Esophagus muscularis mucosa (tissue), 4 donors: Measurements from ENCODE around the gene MSI2. TPM values are rescaled to one million over a fixed set of nuclear protein-coding genes. Genes with fewer than 3 reads are reported as not detected.

Experiments
- DNase-seq: peaks from one replicate; pipeline ENCODE4 v3.0.0-alpha.2; 2017; ENCODE audit errors: extremely low spot score
- H3K27ac ChIP-seq, 4 donors: fragments of 200-600 bp; sonication (generic); replicated peaks in 1 of 4; 1 replicate in 3 of 4; 2 replicates in 1 of 4; pipeline ENCODE4 v1.5.1; 2016 to 2019; ENCODE audit warnings: mild to moderate bottlenecking in 1 of 4
- H3K27me3 ChIP-seq, 4 donors: fragments of 200-600 bp; sonication (generic); one replicate each; pipeline versions ENCODE4 v1.5.1 to v1.6.0; 2016 to 2019
- H3K36me3 ChIP-seq, 4 donors: fragments of 200-600 bp; sonication (generic); one replicate each; pipeline ENCODE4 v1.5.1; 2016 to 2019
- H3K4me1 ChIP-seq, 4 donors: fragments of 200-600 bp; sonication (generic); one replicate each; pipeline ENCODE4 v1.5.1; 2016 to 2019
- H3K4me3 ChIP-seq, 4 donors: fragments of 200-600 bp; sonication (generic); 1 replicate in 2 of 4; 2 replicates in 2 of 4; pipeline ENCODE4 v1.5.1; 2016 to 2019; ENCODE audit warnings: mild to moderate bottlenecking in 4 of 4, moderate library complexity in 1 of 4
- H3K9me3 ChIP-seq, 4 donors: fragments of 200-600 bp; sonication (generic); 1 replicate in 3 of 4; 2 replicates in 1 of 4; pipeline ENCODE4 v1.5.1; 2016 to 2019
- CTCF ChIP-seq, 3 experiments: fragments of 200-600 bp in 2 of 3; fragments of 450-650 bp in 1 of 3; sonication (generic) in 2 of 3; IDR thresholded peaks; one replicate each; pipeline ENCODE4 v1.5.1; 2017 to 2019; ENCODE audit warnings: antibody characterized with exemption in 3 of 3, mild to moderate bottlenecking in 2 of 3, moderate library complexity in 1 of 3
- EP300 ChIP-seq: sonication (generic); formaldehyde crosslinking; IDR thresholded peaks from one replicate; pipeline ENCODE4 v1.6.1; 2017; ENCODE audit warnings: antibody characterized with exemption
- POLR2A ChIP-seq: fragments of 450-650 bp; IDR thresholded peaks from one replicate; pipeline ENCODE4 v1.6.1; 2017; ENCODE audit warnings: antibody characterized with exemption, moderate library complexity, mild to moderate bottlenecking, low read depth
- POLR2AphosphoS5 ChIP-seq, 2 donors: sonication (generic); formaldehyde crosslinking; IDR thresholded peaks; one replicate each; pipeline ENCODE4 v1.6.1; 2017; ENCODE audit warnings: antibody characterized with exemption in 2 of 2
- WGBS: methylation state at CpG from one replicate; pipeline ENCODE4 v1.1.5; 2018; 5-methylcytosine and 5-hydroxymethylcytosine counted together
- intact Hi-C: fragments of 100-400 bp; cut with DNase I; formaldehyde crosslinking; loops from one replicate; pipeline ENCODE4 v1.15.1; 2023
- total RNA-seq, 4 donors: library from RNA; depleted of rRNA; stranded (reverse); fragments of >200 nt; gene quantifications; one replicate each; pipeline versions ENCODE4 v1.1.0 to v1.2.1, GENCODE V29; 2016

Gene MSI2
- total RNA-seq, 4 donors from 2014 or later, result 28.8 to 39.0 (median 29.6) TPM

DNA sequence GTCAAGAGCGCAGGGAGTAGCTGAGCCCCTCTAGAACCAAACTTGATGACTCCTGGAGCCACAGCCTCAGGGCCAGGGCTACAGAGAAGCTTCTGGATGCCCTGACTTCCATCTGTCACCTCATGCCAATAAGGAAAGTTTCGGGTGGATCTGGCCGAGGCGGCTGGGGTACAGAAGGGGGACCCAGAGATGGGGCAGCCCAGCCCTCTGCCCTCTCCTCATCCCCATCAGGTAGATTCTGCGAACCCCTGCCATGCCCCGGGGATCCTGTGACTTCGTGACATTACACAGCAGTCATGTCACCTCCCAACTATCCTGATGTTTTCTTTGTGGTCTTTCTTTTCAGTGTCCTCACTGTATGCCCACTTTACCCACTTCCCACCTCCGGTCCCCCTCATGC, 374.4 kb downstream of the MSI2 start:
- Histone ChIP-seq H3K4me3 (no peak overlapping the region), H3K36me3 (peaks cover 0 to 45% (median 29%) of the 10 kb centered on the region in 4 donors), H3K4me1 (peaks cover 0 to 10% (median 0%) of the 10 kb centered on the region in 4 donors), H3K27me3 (no peaks in the 10 kb centered on the region), H3K9me3 (no peaks in the 10 kb centered on the region), H3K27ac (no peak overlapping the region)
- no peak for DNase-seq
- intact Hi-C loops, result no loop called here
- TF ChIP-seq POLR2A (no peak), EP300 (no peak), CTCF (IDR thresholded peaks at IDR 0.05) (no peak), POLR2AphosphoS5 (IDR thresholded peaks at IDR 0.05) (no peak)
- WGBS, result 95% methylated on average over 7 of the region's 8 CpGs

- TF ChIP-seq CTCF (IDR thresholded peaks at IDR 0.05) (no peak), EP300 (no peak), POLR2AphosphoS5 (IDR thresholded peaks at IDR 0.05) (no peak)
- WGBS, result 89% methylated on average over 6 of the region's 6 CpGs
- no peaks in the 10 kb centered on the region for H3K27me3 ChIP-seq
- DNase-seq, result no peak
- no peak overlapping the region for H3K4me3 ChIP-seq
- intact Hi-C loops, result no loop called here
- H3K36me3 ChIP-seq, result peaks cover 0 to 45% (median 29%) of the 10 kb centered on the region in 4 donors
- no peak overlapping the region for H3K27ac ChIP-seq
- no peaks in the 10 kb centered on the region for H3K9me3 ChIP-seq
- no peaks in the 10 kb centered on the region for H3K4me1 ChIP-seq
Observed at GRCh38 chr17:57631871-57632270, 375.5 kb downstream of the MSI2 start.

- Histone ChIP-seq H3K27ac (no peak overlapping the region), H3K4me1 (no peaks in the 10 kb centered on the region), H3K9me3 (no peaks in the 10 kb centered on the region), H3K36me3 (peaks cover 0 to 43% (median 28%) of the 10 kb centered on the region in 4 donors), H3K4me3 (no peak overlapping the region), H3K27me3 (no peaks in the 10 kb centered on the region)
- no peak for DNase-seq
- WGBS, result 87% methylated on average over 5 of the region's 5 CpGs
- intact Hi-C loops, result no loop called here
- TF ChIP-seq EP300 (no peak), CTCF (IDR thresholded peaks at IDR 0.05) (no peak), POLR2AphosphoS5 (IDR thresholded peaks at IDR 0.05) (no peak), POLR2A (no peak)
Observed at GRCh38 chr17:57632294-57632693, 376.0 kb downstream of the MSI2 start.

GRCh38 chr17:57633236-57633635, 376.9 kb downstream of the MSI2 start:
- TF ChIP-seq POLR2AphosphoS5 (IDR thresholded peaks at IDR 0.05), result no peak
- no peak for TF ChIP-seq CTCF (IDR thresholded peaks at IDR 0.05)
- TF ChIP-seq POLR2A, result no peak
- no peak for TF ChIP-seq EP300
- H3K4me3 ChIP-seq, result no peak overlapping the region
- no peak for DNase-seq
- H3K9me3 ChIP-seq, result no peaks in the 10 kb centered on the region
- H3K36me3 ChIP-seq, result peaks cover 0 to 42% (median 29%) of the 10 kb centered on the region in 4 donors
- intact Hi-C loops, result no loop called here
- H3K27ac ChIP-seq, result no peak overlapping the region
- no peaks in the 10 kb centered on the region for H3K4me1 ChIP-seq
- 96% methylated on average over 14 of the region's 14 CpGs for WGBS
- H3K27me3 ChIP-seq, result no peaks in the 10 kb centered on the region
